ENCODE results near the gene CASP7. TPM values are rescaled to one million over a fixed set of nuclear protein-coding genes. Genes with fewer than 3 reads are reported as not detected.

The CASP7 gene
- total and polyA plus RNA-seq, 10 of the 15 experiments (the other 5 are each of a cell fraction or from before 2014, with no cell fraction given) = 23.7 to 34.4 (median 28.7) TPM

- TF ChIP-seq RELB (IDR thresholded peaks at IDR 0.05; ENCODE audit: low read depth) = peak; percentile 89
- no peak for TF ChIP-seq ASH2L (IDR thresholded peaks at IDR 0.05; ENCODE audit: borderline replicate concordance, low read depth)
- TF ChIP-seq KAT2A (conservative IDR thresholded peaks at IDR 0.05; ENCODE audit: control insufficient read depth, low read depth, low read length) = no peak
- TF ChIP-seq IRF4 (IDR thresholded peaks at IDR 0.05; ENCODE audit: low read depth, low read length) = peak; percentile 97
- TF ChIP-seq SIX5 (IDR thresholded peaks at IDR 0.05; ENCODE audit: low read depth, low read length, severe bottlenecking) = no peak
- no peak for TF ChIP-seq FOXK2 (IDR thresholded peaks at IDR 0.05)
- TF ChIP-seq RELA (IDR thresholded peaks at IDR 0.05; ENCODE audit: borderline replicate concordance, partially characterized antibody) = no peak
- peak in 1 of 2 experiments; percentile 98; a peak in 2 of 4 replicates for TF ChIP-seq ETV6 (conservative IDR thresholded peaks at IDR 0.05 in 1 of 2, IDR thresholded peaks at IDR 0.05 in 1 of 2; ENCODE audit: borderline replicate concordance in 1 of 2, low read depth in 1 of 2)
- peak; percentile 86 for TF ChIP-seq NBN (IDR thresholded peaks at IDR 0.05)
- TF ChIP-seq SIN3A (IDR thresholded peaks at IDR 0.05; ENCODE audit: low read depth, low read length) = no peak
- TF ChIP-seq BHLHE40 (IDR thresholded peaks at IDR 0.05; ENCODE audit: borderline replicate concordance in 1 of 2, low read depth in 2 of 2, low read length in 1 of 2) = peak in 1 of 2 experiments; percentile 18; a peak in 1 of 4 replicates
- TF ChIP-seq SP1 (IDR thresholded peaks at IDR 0.05; ENCODE audit: low read depth, low read length) = peak; percentile 51
- no peak for TF ChIP-seq USF1 (IDR thresholded peaks at IDR 0.05; ENCODE audit: borderline replicate concordance, extremely low read length, insufficient read depth, low read depth, low read length)
- no peak for TF ChIP-seq EGR1 (IDR thresholded peaks at IDR 0.05; ENCODE audit: borderline replicate concordance in 1 of 2, low read depth in 2 of 2, low read length in 2 of 2)
- TF ChIP-seq ZBTB40 (IDR thresholded peaks at IDR 0.05; ENCODE audit: borderline replicate concordance) = no peak
- peak; percentile 85 for TF ChIP-seq MTA2 (IDR thresholded peaks at IDR 0.05; ENCODE audit: low read depth)
- no peak for TF ChIP-seq LARP7 (IDR thresholded peaks at IDR 0.05)
- TF ChIP-seq E2F8 (IDR thresholded peaks at IDR 0.05; ENCODE audit: low read depth, partially characterized antibody) = no peak
- peak; percentile 43; the same call in 1 of the 2 replicates for TF ChIP-seq GATAD2B (conservative IDR thresholded peaks at IDR 0.05; ENCODE audit: low read depth)
These were observed 2.1 kb downstream of the CASP7 start (continued) for GRCh38 chr10:113681533-113682470.
